ENCODE data around the gene FOXP1.

Gene FOXP1

GRCh38 chr3:71548705-71549384 is 34.7 kb downstream of the FOXP1 start:
- Histone ChIP-seq H3K9me3 (no peaks in the 10 kb centered on the region), H3K4me3 (ENCODE audit: low read depth, low read length) (no peak overlapping the region), H3K27me3 (no peaks in the 10 kb centered on the region), H3K36me3 (no peaks in the 10 kb centered on the region), H3K4me1 (no peaks in the 10 kb centered on the region)
- TF ChIP-seq CTCF (IDR thresholded peaks at IDR 0.05; ENCODE audit: low read depth, low read length), result no peak
- no peak for DNase-seq

- no peak for TF ChIP-seq CTCF (IDR thresholded peaks at IDR 0.05; ENCODE audit: low read depth, low read length)
- Histone ChIP-seq H3K27me3 (no peaks in the 10 kb centered on the region), H3K4me1 (no peaks in the 10 kb centered on the region), H3K9me3 (no peaks in the 10 kb centered on the region), H3K36me3 (no peaks in the 10 kb centered on the region), H3K4me3 (ENCODE audit: low read depth, low read length) (no peak overlapping the region)
- no peak for DNase-seq
Observed at GRCh38 chr3:71547249-71548198, 36.0 kb downstream of the FOXP1 start.

GRCh38 chr3:71546821-71547220 is 36.7 kb downstream of the FOXP1 start:
- TF ChIP-seq CTCF (IDR thresholded peaks at IDR 0.05; ENCODE audit: low read depth, low read length), result no peak
- no peak for DNase-seq
- Histone ChIP-seq H3K4me3 (ENCODE audit: low read depth, low read length) (no peak overlapping the region), H3K9me3 (no peaks in the 10 kb centered on the region), H3K4me1 (no peaks in the 10 kb centered on the region), H3K27me3 (no peaks in the 10 kb centered on the region), H3K36me3 (no peaks in the 10 kb centered on the region)

- TF ChIP-seq CTCF (IDR thresholded peaks at IDR 0.05; ENCODE audit: low read depth, low read length), result no peak
- no peaks in the 10 kb centered on the region for H3K4me1 ChIP-seq
- no peaks in the 10 kb centered on the region for H3K36me3 ChIP-seq
- H3K9me3 ChIP-seq, result no peaks in the 10 kb centered on the region
- no peaks in the 10 kb centered on the region for H3K27me3 ChIP-seq
- no peak for DNase-seq
- no peak overlapping the region for H3K4me3 ChIP-seq (ENCODE audit: low read depth, low read length)
Observed at GRCh38 chr3:71545330-71545729, 38.2 kb downstream of the FOXP1 start.

GRCh38 chr3:71543371-71544016 is 40.0 kb downstream of the FOXP1 start:
- Histone ChIP-seq H3K9me3 (no peaks in the 10 kb centered on the region), H3K36me3 (no peaks in the 10 kb centered on the region), H3K4me3 (ENCODE audit: low read depth, low read length) (no peak overlapping the region), H3K4me1 (no peaks in the 10 kb centered on the region), H3K27me3 (no peaks in the 10 kb centered on the region)
- TF ChIP-seq CTCF (IDR thresholded peaks at IDR 0.05; ENCODE audit: low read depth, low read length), result no peak
- no peak for DNase-seq

Measured in BE2C (cell line).